Smooth muscle cell of the brain vasculature (primary cell): ENCODE data around the gene CHCHD6.

ENCODE experiments used
- DNase-seq: peaks from one replicate; pipeline ENCODE4 v3.0.0-alpha.2; 2012; ENCODE audit warnings: low read depth, low spot score

The CHCHD6 gene

DNA sequence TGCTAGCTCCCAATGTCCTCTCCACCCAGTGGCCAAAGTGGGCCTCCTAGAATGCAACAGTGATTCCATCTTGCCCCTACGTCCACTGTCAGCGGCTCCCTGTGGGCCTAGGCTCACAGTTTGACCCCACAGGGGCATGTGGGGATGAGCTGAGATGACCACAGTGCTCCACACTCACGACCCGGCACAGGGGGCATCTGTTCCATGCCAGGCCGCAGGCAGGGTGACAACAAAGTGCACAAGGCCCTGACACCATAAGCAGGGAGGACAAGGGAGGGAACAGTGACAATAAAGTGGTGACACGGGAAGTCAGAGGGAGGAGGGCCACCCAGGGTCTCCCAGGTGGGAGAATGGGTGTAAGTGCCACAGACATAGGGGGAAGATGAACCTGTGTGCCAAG, 273.8 kb downstream of the CHCHD6 start:
- DNase-seq, result no peak

DNA sequence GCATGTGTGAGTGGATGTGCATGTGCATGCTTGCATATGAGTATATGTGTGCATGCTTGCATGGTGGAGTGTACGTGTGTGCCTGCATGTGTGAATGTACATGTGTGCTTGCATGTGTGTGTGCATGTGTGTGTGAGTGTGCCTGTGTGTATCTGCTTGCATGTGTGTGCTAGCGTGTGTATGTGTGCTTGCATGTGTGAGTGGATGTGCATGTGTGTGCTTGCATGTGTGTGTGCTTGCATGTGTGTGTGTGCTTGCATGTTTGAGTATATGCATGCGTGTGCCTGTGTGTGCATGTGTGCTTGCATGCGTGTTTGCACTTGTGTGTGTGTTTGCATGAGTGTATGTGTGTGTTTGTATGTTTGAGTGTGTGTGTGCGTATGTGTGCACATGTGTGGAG, 274.3 kb downstream of the CHCHD6 start:
- DNase-seq, result no peak

DNA sequence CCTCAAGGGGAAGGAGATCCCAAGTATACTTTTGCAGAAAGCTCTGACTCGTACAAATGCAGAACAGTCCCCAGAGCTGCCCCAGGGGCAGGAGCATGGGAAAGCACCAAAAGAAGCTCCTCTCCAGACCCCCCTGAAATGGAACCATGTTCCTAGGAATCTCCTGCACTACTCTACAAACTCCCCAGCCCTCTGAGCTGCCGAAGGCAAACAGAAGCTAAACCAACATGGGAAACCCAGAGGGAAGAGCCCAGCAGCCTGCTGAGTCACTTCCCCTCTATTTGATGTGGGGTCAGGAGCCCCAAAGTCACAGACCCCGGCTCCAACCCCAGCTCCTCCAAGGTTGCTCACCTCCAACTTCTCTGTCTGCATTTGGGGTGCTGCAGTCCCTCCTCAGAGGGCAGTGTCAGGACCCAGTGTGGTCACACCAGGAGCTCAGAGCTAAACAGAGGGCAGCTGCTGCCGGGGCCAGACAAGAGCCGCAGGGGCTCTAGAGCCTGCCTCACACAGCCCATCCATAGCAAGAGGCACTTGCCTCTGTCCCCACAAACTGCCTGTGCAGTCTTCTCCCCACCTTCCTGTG, 275.1 kb downstream of the CHCHD6 start:
- no peak for DNase-seq

DNA sequence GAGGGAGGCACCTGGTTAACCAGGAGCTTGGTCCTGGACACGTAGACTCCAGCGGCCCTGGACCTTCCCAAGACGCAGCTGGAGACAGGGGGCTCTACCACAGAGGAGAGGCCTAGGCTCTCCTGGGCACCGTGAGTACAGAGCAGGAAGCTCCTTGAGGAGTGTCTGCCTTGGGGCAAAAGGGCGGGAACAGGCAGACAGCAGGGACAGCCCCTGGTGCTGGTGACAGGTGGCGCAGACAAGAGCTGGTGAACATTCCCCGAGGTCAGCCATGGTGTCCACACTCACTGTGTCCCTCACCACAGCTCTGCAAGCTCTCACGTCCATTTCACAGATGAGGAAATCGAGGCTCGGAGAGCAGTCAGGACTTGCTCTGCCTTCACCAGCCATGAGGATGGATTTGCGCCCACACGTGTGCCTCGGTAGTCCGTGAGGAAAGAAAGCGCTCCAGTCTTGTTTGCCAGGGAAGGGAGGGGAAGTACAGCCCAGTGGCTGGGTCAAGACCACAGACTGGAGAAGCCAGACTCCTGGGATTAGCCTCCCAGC, 276.3 kb downstream of the CHCHD6 start:
- no peak for DNase-seq

DNA sequence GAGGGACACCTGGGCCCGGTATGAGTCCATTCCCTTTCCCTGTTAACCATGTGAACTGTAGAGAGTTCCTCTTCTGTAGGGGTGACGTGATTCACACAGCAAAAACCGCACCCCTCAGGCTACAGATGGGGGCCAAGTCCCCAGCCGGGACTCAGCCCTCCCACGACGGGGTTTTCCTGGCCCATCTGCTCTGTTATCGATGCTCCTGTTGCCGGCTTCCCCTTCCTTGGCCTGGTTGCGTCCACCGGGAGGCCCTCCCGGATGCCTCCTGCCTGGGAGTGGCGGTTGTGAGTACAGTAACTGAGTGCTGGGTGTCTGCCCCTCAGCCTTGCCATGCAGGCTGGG, 278.1 kb downstream of the CHCHD6 start:
- DNase-seq, result no peak

DNA sequence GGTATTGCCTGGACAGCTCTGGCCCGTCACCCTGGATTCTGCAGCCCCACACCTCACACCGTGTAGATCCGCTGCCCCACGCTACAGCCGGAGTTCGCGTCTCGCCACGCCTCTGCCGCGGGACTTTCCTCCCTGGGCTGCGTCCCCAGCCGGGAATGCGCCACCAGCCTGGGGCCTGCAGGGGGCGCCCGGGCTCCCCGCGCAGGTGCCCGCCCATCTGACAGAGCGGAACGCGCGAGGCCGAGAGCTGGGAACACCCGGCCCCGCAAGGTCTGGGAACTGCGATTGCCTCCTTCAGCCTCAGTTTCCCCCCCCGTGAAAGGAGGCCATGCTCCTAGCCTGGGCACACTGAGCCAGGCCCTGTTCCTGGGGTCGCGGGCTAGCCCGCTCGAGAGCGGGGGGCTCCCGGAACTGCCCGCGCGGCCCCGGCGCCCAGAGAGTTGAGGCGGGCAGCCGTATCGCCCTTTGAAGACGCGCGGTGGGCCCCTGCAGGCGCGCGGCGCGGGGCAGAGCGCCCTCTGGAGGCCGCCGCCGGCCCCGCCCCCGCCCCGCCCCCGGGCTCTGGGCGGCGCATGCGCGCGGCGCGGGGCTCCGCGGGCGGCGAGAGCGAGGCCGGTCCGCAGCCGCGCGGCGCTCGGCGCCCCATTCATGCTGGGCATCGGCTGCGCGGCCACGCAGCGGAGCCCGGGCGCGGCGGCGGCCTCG, 278.6 kb downstream of the CHCHD6 start, which contains the start of gene PLXNA1:
Gene PLXNA1, plus strand, starts transcription at position 645 of the 705 bp plus-strand sequence. CDS start 5,479 bp downstream, outside the sequence.
- no peak for DNase-seq

- DNase-seq, result no peak
Measured at GRCh38 chr3:126983276-126983652, 279.2 kb downstream of the CHCHD6 start.

DNA sequence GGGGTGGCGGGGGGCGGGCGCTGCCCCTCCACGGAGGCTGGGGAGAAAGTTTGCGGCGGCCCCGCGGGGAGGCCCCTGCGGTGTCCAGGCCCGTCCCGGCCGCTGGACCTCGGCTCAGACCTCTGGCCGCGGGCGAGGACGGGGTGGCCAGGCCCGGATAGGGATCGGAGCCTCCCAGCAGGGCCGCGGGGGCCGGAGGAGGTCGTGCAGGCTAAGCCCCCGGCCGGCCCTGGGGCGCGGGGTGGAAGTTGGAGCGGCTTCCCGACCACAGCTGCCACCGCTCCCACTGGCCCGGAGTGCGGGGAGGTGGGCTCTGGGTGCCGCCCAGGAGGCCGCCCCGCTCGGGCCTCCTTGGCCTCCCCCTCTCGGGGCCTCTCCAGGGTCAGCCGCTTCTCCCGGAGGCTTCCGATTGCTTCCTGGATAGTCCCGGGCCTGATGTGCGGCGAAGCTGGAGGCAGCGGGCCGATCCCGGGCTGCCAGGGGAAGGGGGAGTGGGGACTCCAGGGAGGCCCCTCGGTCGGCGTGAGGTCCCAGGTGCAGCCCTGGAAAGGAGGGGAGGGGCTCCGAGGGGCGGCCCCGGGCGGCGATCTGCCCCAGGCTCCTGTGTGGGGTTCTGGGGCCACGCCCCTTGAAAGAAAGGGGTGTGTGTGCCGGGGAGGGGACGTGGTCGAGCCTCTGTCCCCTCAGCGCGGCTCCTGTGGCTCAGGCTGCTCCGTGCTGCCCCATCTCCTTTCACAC, 279.8 kb downstream of the CHCHD6 start:
- DNase-seq, result no peak

- DNase-seq, result no peak
Measured at GRCh38 chr3:126984391-126985131, 280.5 kb downstream of the CHCHD6 start.

- DNase-seq, result no peak
Measured at GRCh38 chr3:126985132-126985985, 281.3 kb downstream of the CHCHD6 start.

- no peak for DNase-seq
Measured at GRCh38 chr3:126986001-126986400, 282.0 kb downstream of the CHCHD6 start.

DNA sequence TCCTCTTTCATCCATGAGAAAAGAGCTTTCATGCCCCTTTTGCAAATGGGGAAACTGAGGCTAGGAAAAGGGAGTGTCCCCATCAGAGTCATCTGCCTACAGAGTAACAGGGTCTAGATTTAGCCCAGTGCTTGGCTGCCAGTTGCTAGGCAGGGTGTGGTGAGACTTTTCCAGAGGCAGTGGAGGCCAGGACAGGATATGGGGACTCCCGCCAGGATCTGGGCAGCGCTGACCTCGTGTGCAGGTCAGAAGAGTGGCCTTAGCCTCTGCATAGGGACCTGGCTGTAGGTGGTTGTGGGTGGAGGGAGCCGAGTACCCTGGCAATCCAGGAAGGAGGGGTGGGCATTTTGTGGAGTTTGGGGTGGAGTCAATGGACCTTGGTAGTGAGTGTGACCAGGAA, 283.1 kb downstream of the CHCHD6 start:
- DNase-seq, result no peak

- no peak for DNase-seq
Measured at GRCh38 chr3:126987596-126987995, 283.6 kb downstream of the CHCHD6 start.

DNA sequence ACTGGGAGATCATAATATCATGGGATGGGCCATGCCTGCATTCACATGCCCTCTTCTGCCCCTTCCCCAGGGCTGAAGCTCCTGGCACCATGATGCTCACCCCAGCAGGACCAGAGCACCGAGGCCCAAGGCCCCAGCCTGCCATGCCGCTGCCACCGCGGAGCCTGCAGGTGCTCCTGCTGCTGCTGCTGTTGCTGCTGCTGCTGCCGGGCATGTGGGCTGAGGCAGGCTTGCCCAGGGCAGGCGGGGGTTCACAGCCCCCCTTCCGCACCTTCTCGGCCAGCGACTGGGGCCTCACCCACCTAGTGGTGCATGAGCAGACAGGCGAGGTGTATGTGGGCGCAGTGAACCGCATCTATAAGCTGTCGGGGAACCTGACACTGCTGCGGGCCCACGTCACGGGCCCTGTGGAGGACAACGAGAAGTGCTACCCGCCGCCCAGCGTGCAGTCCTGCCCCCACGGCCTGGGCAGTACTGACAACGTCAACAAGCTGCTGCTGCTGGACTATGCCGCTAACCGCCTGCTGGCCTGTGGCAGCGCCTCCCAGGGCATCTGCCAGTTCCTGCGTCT, 284.5 kb downstream of the CHCHD6 start:
- no peak for DNase-seq

- DNase-seq, result no peak
Measured at GRCh38 chr3:126989316-126990023, 285.4 kb downstream of the CHCHD6 start.

- DNase-seq, result no peak
Measured at GRCh38 chr3:126990024-126990700, 286.1 kb downstream of the CHCHD6 start.

DNA sequence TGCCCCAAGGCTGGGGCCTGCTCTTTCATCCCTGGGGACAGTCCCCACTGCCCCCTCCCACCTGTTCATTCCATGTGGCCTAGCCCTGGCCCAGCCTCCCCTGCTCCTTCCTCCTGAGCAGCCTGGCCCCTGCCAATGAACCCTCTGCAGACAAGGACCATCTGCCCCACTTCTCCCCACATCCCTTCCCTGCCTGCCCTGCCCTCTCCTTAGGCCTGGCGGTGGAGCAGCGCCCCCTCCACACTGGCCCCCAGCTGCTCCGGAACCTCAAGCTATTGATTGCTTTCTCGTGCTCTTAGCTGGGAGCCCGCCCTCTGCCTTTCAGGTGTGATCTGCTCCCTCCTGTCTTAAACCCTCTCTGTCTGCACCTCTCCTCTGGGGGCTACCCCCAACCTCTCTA, 286.9 kb downstream of the CHCHD6 start:
- no peak for DNase-seq

- no peak for DNase-seq
Measured at GRCh38 chr3:126991366-126992200, 287.5 kb downstream of the CHCHD6 start.

DNA sequence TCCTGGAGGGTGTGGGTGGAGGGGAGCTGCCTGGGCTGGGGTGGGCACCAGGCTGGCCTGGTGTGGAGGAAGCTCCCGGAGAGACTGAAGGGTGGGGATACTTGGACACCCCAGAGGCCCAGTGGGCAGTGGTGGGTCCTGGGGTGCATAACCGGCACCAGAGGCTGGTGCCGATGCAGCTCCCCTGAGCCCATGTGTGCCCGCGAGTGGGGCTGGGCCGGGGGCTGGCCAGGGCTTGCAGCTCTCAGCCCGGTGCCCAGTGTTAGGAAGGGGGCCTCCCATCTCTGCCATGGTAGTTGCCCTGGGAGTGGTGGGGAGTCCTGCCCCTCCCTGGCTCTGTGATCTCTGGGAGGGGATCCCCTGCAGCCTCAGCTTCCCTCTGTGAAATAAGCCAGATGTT, 288.2 kb downstream of the CHCHD6 start:
- no peak for DNase-seq
